IMR-90 (cell line): ENCODE results near the gene BTN2A1. TPM values are rescaled to one million over a fixed set of nuclear protein-coding genes. Genes with fewer than 3 reads are reported as not detected.

Source experiments
- ATAC-seq: fragments of 200-7000 bp; cut with Tn5 transposase; 2 replicates; pipeline ENCODE4 v1.9.1; 2020; ENCODE audit warnings: low read depth, mild to moderate bottlenecking, moderate library complexity
- BruUV-seq: library from RNA; stranded (reverse); fragments of 400-500 nt; replicated peaks from 2 replicates; lab custom pipeline; 2021; lab: Mats Ljungman, UMichigan
- CTCF ChIA-PET: fragments of 300-600 bp; formaldehyde crosslinking; extraction: SDS; loops from one replicate; lab custom pipeline; 2021; ENCODE audit warnings: antibody characterized with exemption; lab: Yijun Ruan, JAX
- POLR2A ChIA-PET: fragments of 300-600 bp; sonication (Branson Sonifier 250); formaldehyde crosslinking; loops from one replicate; lab custom pipeline; 2022; ENCODE audit warnings: antibody characterized with exemption; ENCODE audit not compliant: unreplicated experiment; lab: Charles Lee
- DNase-seq: peaks from one replicate; pipeline ENCODE4 v3.0.0; 2013
- H2AFZ ChIP-seq: replicated peaks from 2 replicates; pipeline ENCODE3; 2013; ENCODE audit warnings: low read length, mild to moderate bottlenecking; ENCODE audit not compliant: poor library complexity
- H2AK5ac ChIP-seq: 2 replicates; pipeline ENCODE4 v1.6.1; 2013; ENCODE audit warnings: low read depth, low read length, inconsistent platforms
- H2AK9ac ChIP-seq: replicated peaks from 2 replicates; pipeline ENCODE3; 2013; ENCODE audit warnings: mild to moderate bottlenecking, low read depth, low read length, moderate library complexity; ENCODE audit not compliant: poor library complexity
- H2BK120ac ChIP-seq: 2 replicates; pipeline ENCODE4 v1.6.1; 2013; ENCODE audit warnings: low read depth, low read length, inconsistent platforms
- H2BK15ac ChIP-seq: 3 replicates; pipeline ENCODE4 v1.6.1; 2013; ENCODE audit warnings: low read depth, low read length, inconsistent platforms
- H2BK20ac ChIP-seq: 2 replicates; pipeline ENCODE4 v1.6.1; 2013; ENCODE audit warnings: low read depth, mild to moderate bottlenecking, inconsistent platforms, low read length, moderate library complexity
- H2BK5ac ChIP-seq: 2 replicates; pipeline ENCODE4 v1.6.1; 2013; ENCODE audit warnings: mild to moderate bottlenecking, low read depth, low read length, inconsistent platforms; ENCODE audit not compliant: poor library complexity, severe bottlenecking
- H3K14ac ChIP-seq: replicated peaks from 2 replicates; pipeline ENCODE4 v1.6.1; 2013; ENCODE audit warnings: low read depth, low read length, inconsistent platforms
- H3K18ac ChIP-seq: 2 replicates; pipeline ENCODE4 v1.6.1; 2013; ENCODE audit warnings: low read depth, low read length, control low read depth
- H3K23ac ChIP-seq: 2 replicates; pipeline ENCODE4 v1.6.1; 2013; ENCODE audit warnings: low read depth, low read length, inconsistent platforms
- H3K27ac ChIP-seq: 2 replicates; pipeline ENCODE4 v1.5.1; 2013; ENCODE audit warnings: mild to moderate bottlenecking, control low read depth, low read length; ENCODE audit not compliant: insufficient read depth
- H3K27me3 ChIP-seq: 2 replicates; pipeline ENCODE4 v1.6.1; 2013; ENCODE audit warnings: low read length; ENCODE audit not compliant: control insufficient read depth, insufficient read depth
- H3K36me3 ChIP-seq: 2 replicates; pipeline ENCODE4 v1.6.1; 2013; ENCODE audit warnings: low read length, mixed read lengths; ENCODE audit not compliant: control insufficient read depth, insufficient read depth
- H3K4ac ChIP-seq: 2 replicates; pipeline ENCODE4 v1.6.1; 2013; ENCODE audit warnings: low read depth, low read length, inconsistent platforms
- H3K4me1 ChIP-seq: 2 replicates; pipeline ENCODE4 v1.6.1; 2013; ENCODE audit warnings: low read length, mixed read lengths; ENCODE audit not compliant: control insufficient read depth, insufficient read depth
- H3K4me2 ChIP-seq: 2 replicates; pipeline ENCODE4 v1.6.1; 2013; ENCODE audit warnings: low read depth, mild to moderate bottlenecking, control low read depth, low read length, moderate library complexity
- H3K4me3 ChIP-seq: 2 replicates; pipeline ENCODE4 v1.5.1; 2013; ENCODE audit warnings: low read depth, mild to moderate bottlenecking, control low read depth, low read length, moderate library complexity; ENCODE audit not compliant: insufficient read depth
- H3K56ac ChIP-seq: 2 replicates; pipeline ENCODE4 v1.6.1; 2013; ENCODE audit warnings: low read length, inconsistent platforms; ENCODE audit not compliant: insufficient read depth; ENCODE audit errors: extremely low read depth
- H3K79me1 ChIP-seq, 2 experiments: 2 replicates each; pipeline ENCODE4 v1.6.1; 2013; ENCODE audit warnings: low read length in 2 of 2, inconsistent platforms in 1 of 2, low read depth in 1 of 2
- H3K9ac ChIP-seq: 2 replicates; pipeline ENCODE4 v1.6.1; 2013; ENCODE audit warnings: low read depth, low read length, control low read depth
- H3K9me1 ChIP-seq: 2 replicates; pipeline ENCODE4 v1.6.1; 2013; ENCODE audit warnings: low read length, inconsistent platforms; ENCODE audit not compliant: insufficient read depth
- H3K9me3 ChIP-seq: 2 replicates; pipeline ENCODE4 v1.6.1; 2013; ENCODE audit warnings: low read length; ENCODE audit not compliant: control insufficient read depth, insufficient read depth
- H4K20me1 ChIP-seq: 2 replicates; pipeline ENCODE4 v1.6.1; 2013; ENCODE audit warnings: low read length, inconsistent platforms; ENCODE audit not compliant: insufficient read depth
- H4K5ac ChIP-seq: 2 replicates; pipeline ENCODE4 v1.6.1; 2013; ENCODE audit warnings: mild to moderate bottlenecking, low read depth, low read length, control low read depth
- H4K8ac ChIP-seq, 2 experiments: 2 replicates each; pipeline ENCODE4 v1.6.1; 2013; ENCODE audit warnings: low read depth in 2 of 2, low read length in 2 of 2, control low read depth in 1 of 2, inconsistent platforms in 1 of 2
- H4K91ac ChIP-seq: 2 replicates; pipeline ENCODE4 v1.6.1; 2013; ENCODE audit warnings: low read depth, low read length, inconsistent platforms; ENCODE audit not compliant: insufficient read depth
- MAZ ChIP-seq: IDR thresholded peaks from 2 replicates; pipeline ENCODE4 v1.6.1; 2012; ENCODE audit warnings: low read depth, mild to moderate bottlenecking, low read length, improper control_type of control experiment, moderate library complexity, borderline replicate concordance
- RFX5 ChIP-seq: IDR thresholded peaks from 2 replicates; pipeline ENCODE4 v1.8.0; 2012; ENCODE audit warnings: low read depth, mild to moderate bottlenecking, low read length, moderate library complexity
- WGBS, 2 experiments: methylation state at CpG; one replicate each; pipeline versions ENCODE4 v1.1.5 to v1.1.7; 2013; ENCODE audit warnings: missing lambda C conversion rate in 2 of 2; ENCODE audit not compliant: insufficient read length in 1 of 2; ENCODE audit errors: extremely low coverage in 2 of 2; 5-methylcytosine and 5-hydroxymethylcytosine counted together
- dilution Hi-C: fragments of 300-500 bp; cut with HindIII; formaldehyde crosslinking; loops from one replicate; pipeline ENCODE4 v1.14.3; 2018; ENCODE audit warnings: low sequenced_read_pairs; ENCODE audit not compliant: unreplicated experiment
- in situ Hi-C: fragments of 300-500 bp; cut with MboI; formaldehyde crosslinking; loops from 3 replicates; pipeline ENCODE4 v1.14.3; 2019; ENCODE audit warnings: low sequenced_read_pairs, inconsistent platforms, mixed read lengths
- intact Hi-C: fragments of 100-400 bp; cut with micrococcal nuclease; formaldehyde crosslinking; loops from 2 replicates; pipeline ENCODE4 v1.10.0; 2022
- polyA plus RNA-seq, 3 experiments: library from polyadenylated mRNA; depleted of rRNA; stranded (reverse); fragments of >200 nt; gene quantifications; 2 replicates each; pipeline ENCODE4 v1.2.3, GENCODE V29; 2012; ENCODE audit warnings: low replicate concordance in 1 of 3
- total RNA-seq: library from RNA; depleted of rRNA; stranded (reverse); fragments of >200 nt; gene quantifications from 2 replicates; pipeline ENCODE4 v1.2.3, GENCODE V29; 2012

The BTN2A1 gene
- total and polyA plus RNA-seq, 2 of the 4 experiments (the other 2 are of a cell fraction), result 13.6 to 40.2 TPM

DNA sequence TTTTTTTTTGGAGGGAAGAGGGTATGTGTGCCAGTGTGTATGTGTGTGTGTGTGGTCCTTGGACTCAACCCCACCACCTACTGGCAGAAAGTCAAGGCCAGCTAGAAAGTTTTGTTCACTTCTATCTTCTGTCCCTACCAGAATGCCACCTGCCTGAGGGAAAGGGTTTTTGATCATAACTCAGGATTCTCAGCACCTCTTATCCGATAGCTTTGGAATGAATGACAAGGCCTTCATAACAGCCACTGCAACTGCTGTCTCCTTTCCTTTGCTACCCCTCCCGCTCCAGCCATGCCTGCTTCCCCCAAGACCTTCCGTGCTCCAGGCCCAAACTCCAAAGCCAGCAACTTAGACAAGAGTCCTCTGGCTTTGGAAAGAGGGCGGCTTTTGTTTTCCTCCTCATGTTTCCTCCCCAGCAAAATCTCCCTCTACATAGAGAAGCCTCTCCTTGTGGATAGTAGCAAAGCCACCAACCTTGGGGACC lies 37.0 kb upstream of the BTN2A1 start (continued):
- no peak for TF ChIP-seq MAZ

DNA sequence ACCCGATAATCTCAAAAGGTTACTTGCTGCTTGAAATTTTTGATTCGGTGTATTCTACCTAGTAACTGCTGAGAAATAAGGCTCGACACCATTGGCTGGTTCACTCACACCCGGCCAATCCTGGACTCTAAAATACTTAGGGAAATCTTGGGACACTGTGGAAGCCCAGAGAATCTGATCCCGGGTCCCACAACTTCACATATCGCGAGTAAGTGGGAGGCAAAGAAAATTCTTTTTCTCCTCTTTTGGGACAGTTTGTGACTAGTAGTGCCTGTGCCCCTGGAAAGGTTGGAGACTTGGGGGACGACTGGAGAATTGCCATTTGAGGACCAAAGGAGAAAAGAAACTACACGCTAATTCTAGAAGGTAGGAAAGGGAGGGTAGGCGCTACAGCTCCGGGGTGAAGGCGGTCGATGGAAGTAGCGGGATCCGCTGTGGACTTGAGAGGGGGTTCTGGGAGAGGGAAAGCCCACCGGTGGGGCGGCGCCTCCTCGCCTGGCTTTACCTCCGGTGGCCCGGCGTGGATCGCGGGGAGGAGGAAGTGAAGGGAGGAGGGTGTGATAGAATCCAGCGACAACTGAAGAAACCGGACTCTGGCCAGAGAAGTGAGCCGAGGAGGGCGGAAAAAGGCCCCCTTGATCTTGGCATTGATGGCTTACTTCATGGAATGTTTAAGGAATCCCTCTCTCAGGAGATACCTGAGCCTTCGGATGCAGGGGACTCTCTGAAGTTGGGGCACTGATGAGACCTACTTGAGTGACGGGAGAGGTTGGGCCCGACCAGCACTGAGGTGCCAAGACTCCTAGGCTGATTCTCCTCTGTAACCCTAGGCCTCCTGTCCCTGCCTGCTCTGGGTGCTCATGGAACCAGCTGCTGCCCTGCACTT lies 36.3 kb upstream of the BTN2A1 start:
- Histone ChIP-seq H2AK5ac (no peak overlapping the region), H2BK20ac (0 out of 2 replicates have a peak overlapping the region, but pooled peaks have one; percentile 50), H3K14ac (peak overlapping the region; percentile 93), H3K4me1 (peaks cover 5% of the 10 kb centered on the region), H3K4ac (peak overlapping the region; percentile 93), H2BK5ac (peak overlapping the region; percentile 94), H3K27me3 (no peaks in the 10 kb centered on the region), H3K23ac (peak overlapping the region; percentile 92), H3K27ac (peak overlapping the region; percentile 95), H3K4me3 (peak overlapping the region; percentile 81), H2AFZ (peak overlapping the region; percentile 99), H2BK15ac (peak overlapping the region; percentile 76; the same call in 1 of the 3 replicates), H3K9ac (peak overlapping the region; percentile 99), H3K36me3 (peaks cover 13% of the 10 kb centered on the region), H3K18ac (peak overlapping the region; percentile 78), H4K8ac (peak overlapping the region; percentile 84 to 93), H3K9me3 (no peaks in the 10 kb centered on the region), H3K4me2 (peak overlapping the region; percentile 90), H2BK120ac (peak overlapping the region; percentile 59; the same call in 1 of the 2 replicates), H3K79me1 (peaks cover 18 to 48% of the 10 kb centered on the region in 2 experiments; a peak in 3 of 4 replicates), H3K56ac (peak overlapping the region; percentile 96), H2AK9ac (peak overlapping the region; percentile 84), H4K91ac (peak overlapping the region; percentile 82; the same call in 1 of the 2 replicates), H3K9me1 (peaks cover 18% of the 10 kb centered on the region), H4K20me1 (no peaks in the 10 kb centered on the region), H4K5ac (peak overlapping the region; percentile 45)
- intact Hi-C loops, result loop anchor here (5.0 kb wide), 2 partner anchors 79 to 101 kb away; no protein-coding TSS in a partner anchor
- ChIA-PET CTCF (interaction anchor here (1.0 to 1.4 kb wide), 2 partner anchors 79 to 80 kb away, joined by 3 read pairs; no protein-coding TSS in a partner anchor), POLR2A (interaction anchor here (0.6 to 0.7 kb wide), 2 partner anchors 10 to 170 kb away, joined by 3 to 5 read pairs; no protein-coding TSS in a partner anchor)
- BruUV-seq, result no TSS peak
- WGBS, 2 experiments, result 0% methylated on average over 6 of the region's 31 CpGs; no CpG with 5 or more reads in 1 of the 2 experiments
- ATAC-seq (peak; percentile 99), DNase-seq (peak; percentile 92)
- dilution Hi-C loops, result no loop called here
- in situ Hi-C loops, result no loop called here
- TF ChIP-seq RFX5 (peak; percentile 99), MAZ (no peak)
